Measurements from ENCODE around the gene DOCK3. TPM values are rescaled to one million over a fixed set of nuclear protein-coding genes. Genes with fewer than 3 reads are reported as not detected.
A peak's percentile ranks its signal among the peaks of the same experiment; 100 is the strongest.
"Not testable (repeated sequence)": the region's sequence is repeated elsewhere in the genome, so short reads cannot be mapped to it uniquely, and the experiment has no call there.

DOCK3 gene
- total RNA-seq, 6 donors from 2014 or later, result 0.15 to 3.1 (median 0.88) TPM

DNA sequence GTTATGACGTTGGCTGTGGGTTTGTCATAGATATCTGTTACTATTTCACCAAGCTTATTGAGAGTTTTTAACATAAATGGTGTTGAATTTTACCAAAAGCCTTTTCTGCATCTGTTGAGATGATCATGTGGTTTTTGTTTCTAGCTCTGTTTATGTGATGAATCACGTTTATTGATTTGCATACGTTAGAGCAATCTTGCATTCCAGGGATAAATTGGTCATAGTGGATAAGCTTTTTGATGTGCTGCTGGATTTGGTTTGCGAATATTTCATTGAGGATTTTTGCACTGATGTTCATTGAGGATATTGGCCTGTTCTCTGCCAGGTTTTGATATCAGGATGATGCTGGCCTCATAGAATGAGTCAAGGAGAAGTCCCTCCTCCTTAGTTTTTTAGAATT is 117.8 kb downstream of the DOCK3 start:
- no peaks in the 10 kb centered on the region for H3K27me3 ChIP-seq
- H3K4me3 ChIP-seq, result no peak overlapping the region
- no peaks in the 10 kb centered on the region for H3K36me3 ChIP-seq
- no peak for TF ChIP-seq POLR2AphosphoS5 (IDR thresholded peaks at IDR 0.05)
- TF ChIP-seq EP300 (IDR thresholded peaks at IDR 0.05), result no peak
- no peak for TF ChIP-seq POLR2A (IDR thresholded peaks at IDR 0.05)
- no peak for TF ChIP-seq CTCF (IDR thresholded peaks at IDR 0.05)
- no peaks in the 10 kb centered on the region for H3K4me1 ChIP-seq
- H3K27ac ChIP-seq, result no peak overlapping the region
- WGBS, 2 donors, result 70 to 83% methylated on average over 4 of the region's 4 CpGs
- no peaks in the 10 kb centered on the region for H3K9me3 ChIP-seq
- ATAC-seq (ENCODE audit: low FRiP score in 2 of 2) (no peak), DNase-seq (no peak)

DNA sequence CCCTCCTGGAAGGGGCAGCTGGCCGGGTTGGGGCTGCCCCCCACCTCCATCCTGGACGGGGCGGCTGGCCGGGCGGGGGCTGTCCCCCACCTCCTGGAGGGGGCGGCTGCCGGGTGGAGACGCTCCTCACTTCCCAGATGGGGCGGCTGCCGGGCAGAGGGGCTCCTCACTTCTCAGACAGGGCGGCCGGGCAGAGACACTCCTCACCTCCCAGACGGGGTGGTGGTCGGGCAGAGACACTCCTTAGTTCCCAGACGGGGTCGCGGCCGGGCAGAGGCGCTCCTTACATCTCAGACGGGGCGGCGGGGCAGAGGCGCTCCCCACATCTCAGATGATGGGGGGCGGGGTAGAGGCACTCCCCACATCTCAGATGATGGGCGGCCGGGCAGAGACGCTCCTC is 129.1 kb downstream of the DOCK3 start:
- not testable (repeated sequence) for H3K4me3 ChIP-seq; H3K4me1 ChIP-seq; H3K36me3 ChIP-seq; H3K27me3 ChIP-seq; ATAC-seq (ENCODE audit: low FRiP score in 2 of 2); H3K27ac ChIP-seq
- 100% methylated on average over 22 of the region's 27 CpGs; no CpG with 5 or more reads in 1 of the 2 donors for WGBS, 2 donors
- peaks cover 9 to 25% (median 23%) of the 10 kb centered on the region in 4 donors for H3K9me3 ChIP-seq
- peak in 1 of 2 donors; percentile 68 for DNase-seq

DNA sequence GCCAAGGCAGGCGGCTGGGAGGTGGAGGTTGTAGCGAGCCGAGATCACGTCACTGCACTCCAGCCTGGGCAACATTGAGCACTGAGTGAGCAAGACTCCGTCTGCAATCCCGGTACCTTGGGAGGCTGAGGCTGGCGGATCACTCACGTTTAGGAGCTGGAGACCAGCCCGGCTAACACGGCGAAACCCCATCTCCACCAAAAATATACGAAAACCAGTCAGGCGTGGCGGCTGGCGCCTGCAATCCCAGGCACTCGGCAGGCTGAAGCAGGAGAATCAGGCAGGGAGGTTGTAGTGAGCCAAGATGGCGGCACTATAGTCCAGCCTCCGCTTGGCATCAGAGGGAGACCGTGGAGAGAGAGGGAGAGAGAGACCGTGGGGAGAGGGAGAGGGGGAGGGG is 129.6 kb downstream of the DOCK3 start:
- H3K27ac ChIP-seq; H3K4me1 ChIP-seq; ATAC-seq (ENCODE audit: low FRiP score in 2 of 2); H3K27me3 ChIP-seq; H3K4me3 ChIP-seq; H3K36me3 ChIP-seq: not testable (repeated sequence)
- H3K9me3 ChIP-seq, result peaks cover 3 to 25% (median 18%) of the 10 kb centered on the region in 4 donors
- 93 to 96% methylated on average over 12 to 20 of the region's 20 CpGs for WGBS, 2 donors
- peak in 1 of 2 donors; percentile 54 for DNase-seq

- WGBS, 2 donors, result 79% methylated on average over 3 of the region's 3 CpGs; no CpG with 5 or more reads in 1 of the 2 donors
Observed at GRCh38 chr3:50805321-50805720, 130.6 kb downstream of the DOCK3 start.

GRCh38 chr3:50806031-50806430 is 131.3 kb downstream of the DOCK3 start:
- Histone ChIP-seq H3K9me3 (peaks cover 0 to 21% (median 14%) of the 10 kb centered on the region in 4 donors), H3K36me3 (no peaks in the 10 kb centered on the region), H3K4me1 (no peaks in the 10 kb centered on the region), H3K27ac (no peak overlapping the region), H3K4me3 (no peak overlapping the region), H3K27me3 (no peaks in the 10 kb centered on the region)
- 86% methylated on average over 1 of the region's 1 CpG; no CpG with 5 or more reads in 1 of the 2 donors for WGBS, 2 donors
- TF ChIP-seq CTCF (IDR thresholded peaks at IDR 0.05) (no peak), EP300 (IDR thresholded peaks at IDR 0.05) (no peak), POLR2AphosphoS5 (IDR thresholded peaks at IDR 0.05) (no peak), POLR2A (IDR thresholded peaks at IDR 0.05) (no peak)
- DNase-seq (no peak), ATAC-seq (ENCODE audit: low FRiP score in 2 of 2) (peak in 1 of 2 donors; percentile 30)

More at GRCh38 chr3:50805321-50805720, 130.6 kb downstream of the DOCK3 start:
- Histone ChIP-seq H3K9me3 (peaks cover 0 to 25% (median 16%) of the 10 kb centered on the region in 4 donors), H3K36me3 (no peaks in the 10 kb centered on the region), H3K27me3 (no peaks in the 10 kb centered on the region), H3K27ac (no peak overlapping the region), H3K4me1 (no peaks in the 10 kb centered on the region), H3K4me3 (no peak overlapping the region)
- no peak for ATAC-seq (ENCODE audit: low FRiP score in 2 of 2)
- TF ChIP-seq POLR2A (IDR thresholded peaks at IDR 0.05) (no peak), POLR2AphosphoS5 (IDR thresholded peaks at IDR 0.05) (no peak), CTCF (IDR thresholded peaks at IDR 0.05) (no peak), EP300 (IDR thresholded peaks at IDR 0.05) (no peak)
- DNase-seq, result no peak

DNA sequence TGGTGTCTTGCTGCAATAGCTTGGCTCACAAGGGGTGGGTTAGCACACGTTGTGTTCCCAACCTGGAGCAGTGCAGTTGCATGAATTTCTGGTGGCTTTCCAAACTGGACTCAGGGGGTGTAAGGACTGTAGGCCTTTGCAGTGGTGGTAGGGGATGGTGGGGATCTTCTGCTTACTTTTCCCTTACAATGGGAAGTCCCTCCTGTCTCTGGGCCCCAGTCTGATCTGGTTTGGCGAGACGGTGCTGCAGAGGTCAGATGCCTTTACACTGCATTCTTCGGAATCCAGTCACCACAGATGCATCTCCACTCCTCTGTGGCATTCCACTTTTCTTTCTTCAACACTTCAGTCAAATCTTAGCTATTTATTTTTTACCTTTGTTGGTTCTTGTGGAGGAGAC is 132.1 kb downstream of the DOCK3 start:
- DNase-seq, result no peak
- Histone ChIP-seq H3K9me3 (peaks cover 0 to 13% (median 8%) of the 10 kb centered on the region in 4 donors), H3K36me3 (no peaks in the 10 kb centered on the region), H3K27ac (no peak overlapping the region), H3K4me1 (no peaks in the 10 kb centered on the region), H3K27me3 (no peaks in the 10 kb centered on the region), H3K4me3 (no peak overlapping the region)
- ATAC-seq (ENCODE audit: low FRiP score in 2 of 2), result no peak
- WGBS, 2 donors, result 46 to 59% methylated on average over 3 to 4 of the region's 4 CpGs
- no peak for TF ChIP-seq POLR2AphosphoS5 (IDR thresholded peaks at IDR 0.05)
- TF ChIP-seq CTCF (IDR thresholded peaks at IDR 0.05), result no peak
- no peak for TF ChIP-seq POLR2A (IDR thresholded peaks at IDR 0.05)
- no peak for TF ChIP-seq EP300 (IDR thresholded peaks at IDR 0.05)
